NCI-H146 (cell line): ENCODE measurements around the gene UEVLD.

ENCODE experiments used
- DNase-seq: peaks from one replicate; lab custom pipeline; 2025; lab: John Stamatoyannopoulos, UW

UEVLD gene

GRCh38 chr11:18581825-18582224 lies 6.7 kb downstream of the UEVLD start:
- no peak for DNase-seq

- no peak for DNase-seq
Observed at GRCh38 chr11:18580113-18580766, 8.3 kb downstream of the UEVLD start.

- DNase-seq: no peak
Observed at GRCh38 chr11:18578975-18579598, 9.4 kb downstream of the UEVLD start.

GRCh38 chr11:18575361-18575760 lies 13.2 kb downstream of the UEVLD start:
- DNase-seq: no peak

GRCh38 chr11:18567081-18567480 lies 21.5 kb downstream of the UEVLD start:
- DNase-seq: no peak

GRCh38 chr11:18566406-18566805 lies 22.1 kb downstream of the UEVLD start:
- DNase-seq: no peak

GRCh38 chr11:18564149-18564548 lies 24.4 kb downstream of the UEVLD start:
- DNase-seq: no peak

GRCh38 chr11:18563090-18563730 lies 25.3 kb downstream of the UEVLD start:
- no peak for DNase-seq

GRCh38 chr11:18548001-18548400 lies 40.5 kb downstream of the UEVLD start:
- DNase-seq: no peak

- peak; percentile 20 for DNase-seq
Observed at GRCh38 chr11:18540207-18541009, 48.1 kb downstream of the UEVLD start.

- no peak for DNase-seq
Observed at GRCh38 chr11:18536209-18536608, 52.3 kb downstream of the UEVLD start.

GRCh38 chr11:18534245-18534644 lies 54.3 kb downstream of the UEVLD start:
- DNase-seq: no peak

GRCh38 chr11:18533365-18533764 lies 55.2 kb downstream of the UEVLD start:
- no peak for DNase-seq

- DNase-seq: no peak
Observed at GRCh38 chr11:18527512-18527911, 61.0 kb downstream of the UEVLD start.

- peak; percentile 93 for DNase-seq
Observed at GRCh38 chr11:18526521-18527296, 61.8 kb downstream of the UEVLD start, which contains the start of gene TSG101. TSS of gene TSG101 (minus strand) at chr11:18526942. CDS start at chr11:18526816, 126 bp downstream.

GRCh38 chr11:18526130-18526520 lies 62.4 kb downstream of the UEVLD start:
- no peak for DNase-seq

- DNase-seq: no peak
Observed at GRCh38 chr11:18524248-18524647, 64.3 kb downstream of the UEVLD start.

- DNase-seq: no peak
Observed at GRCh38 chr11:18523084-18523483, 65.5 kb downstream of the UEVLD start.

GRCh38 chr11:18522388-18522787 lies 66.1 kb downstream of the UEVLD start:
- DNase-seq: no peak

GRCh38 chr11:18521122-18521521 lies 67.4 kb downstream of the UEVLD start:
- no peak for DNase-seq

GRCh38 chr11:18502352-18502751 lies 86.2 kb downstream of the UEVLD start:
- DNase-seq: no peak

GRCh38 chr11:18501629-18502028 lies 86.9 kb downstream of the UEVLD start:
- DNase-seq: no peak
